Esophagus squamous epithelium (tissue), 4 donors: ENCODE results near the gene ONECUT3.

Source experiments
- CTCF ChIP-seq, 6 experiments: fragments of 450-650 bp in 4 of 6; fragments of 200-600 bp in 2 of 6; sonication (generic) in 2 of 6; IDR thresholded peaks; one replicate each; pipeline ENCODE4 v1.5.1; 2016 to 2019; ENCODE audit warnings: antibody characterized with exemption in 6 of 6, mild to moderate bottlenecking in 4 of 6, moderate library complexity in 4 of 6
- POLR2A ChIP-seq, 4 donors: fragments of 450-650 bp; IDR thresholded peaks; one replicate each; pipeline ENCODE4 v1.6.1; 2017; ENCODE audit warnings: antibody characterized with exemption in 4 of 4, mild to moderate bottlenecking in 4 of 4, moderate library complexity in 3 of 4

GRCh38 chr19:1827566-1828278 is 74.4 kb downstream of the ONECUT3 start:
- TF ChIP-seq CTCF (IDR thresholded peaks at IDR 0.05) (no peak), POLR2A (IDR thresholded peaks at IDR 0.05) (no peak)
